C4-2B (cell line): Measurements from ENCODE around the gene SON.

Experiments used
- H3K27ac ChIP-seq: fragments of 450-650 bp; 2 replicates; pipeline ENCODE4 v1.5.1; 2017
- ZFX ChIP-seq: fragments of 450-650 bp; IDR thresholded peaks from 2 replicates; pipeline ENCODE4 v1.6.1; 2017
- TF ChIP-seq, protein P1 (sequence below): fragments of 450-650 bp; conservative IDR thresholded peaks from 2 replicates; pipeline ENCODE4 v1.5.1; 2017; ENCODE audit warnings: mild to moderate bottlenecking

Gene SON

DNA sequence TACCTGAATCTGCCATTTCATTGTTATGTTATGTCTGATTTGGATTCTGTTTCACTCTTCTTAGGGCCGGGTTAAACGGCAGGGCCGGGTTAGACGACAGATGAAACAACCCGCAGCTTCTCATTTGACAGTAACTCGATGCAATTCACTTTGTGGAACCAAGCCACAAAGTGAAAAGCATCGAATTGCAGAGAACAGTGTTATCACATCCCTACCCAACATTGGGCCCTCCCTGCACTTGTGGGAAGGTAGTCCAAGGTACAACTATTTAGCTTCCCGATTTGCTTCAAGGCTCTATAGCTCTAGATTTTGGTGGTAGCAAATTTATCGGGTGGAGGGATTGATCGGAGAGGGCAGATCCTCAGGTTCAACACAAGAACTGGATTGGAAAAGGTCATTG is 17.0 kb downstream of the SON start:
- no peak overlapping the region for H3K27ac ChIP-seq
- TF ChIP-seq ZFX, result no peak
- TF ChIP-seq, protein P1, sequence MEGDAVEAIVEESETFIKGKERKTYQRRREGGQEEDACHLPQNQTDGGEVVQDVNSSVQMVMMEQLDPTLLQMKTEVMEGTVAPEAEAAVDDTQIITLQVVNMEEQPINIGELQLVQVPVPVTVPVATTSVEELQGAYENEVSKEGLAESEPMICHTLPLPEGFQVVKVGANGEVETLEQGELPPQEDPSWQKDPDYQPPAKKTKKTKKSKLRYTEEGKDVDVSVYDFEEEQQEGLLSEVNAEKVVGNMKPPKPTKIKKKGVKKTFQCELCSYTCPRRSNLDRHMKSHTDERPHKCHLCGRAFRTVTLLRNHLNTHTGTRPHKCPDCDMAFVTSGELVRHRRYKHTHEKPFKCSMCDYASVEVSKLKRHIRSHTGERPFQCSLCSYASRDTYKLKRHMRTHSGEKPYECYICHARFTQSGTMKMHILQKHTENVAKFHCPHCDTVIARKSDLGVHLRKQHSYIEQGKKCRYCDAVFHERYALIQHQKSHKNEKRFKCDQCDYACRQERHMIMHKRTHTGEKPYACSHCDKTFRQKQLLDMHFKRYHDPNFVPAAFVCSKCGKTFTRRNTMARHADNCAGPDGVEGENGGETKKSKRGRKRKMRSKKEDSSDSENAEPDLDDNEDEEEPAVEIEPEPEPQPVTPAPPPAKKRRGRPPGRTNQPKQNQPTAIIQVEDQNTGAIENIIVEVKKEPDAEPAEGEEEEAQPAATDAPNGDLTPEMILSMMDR, result no peak

DNA sequence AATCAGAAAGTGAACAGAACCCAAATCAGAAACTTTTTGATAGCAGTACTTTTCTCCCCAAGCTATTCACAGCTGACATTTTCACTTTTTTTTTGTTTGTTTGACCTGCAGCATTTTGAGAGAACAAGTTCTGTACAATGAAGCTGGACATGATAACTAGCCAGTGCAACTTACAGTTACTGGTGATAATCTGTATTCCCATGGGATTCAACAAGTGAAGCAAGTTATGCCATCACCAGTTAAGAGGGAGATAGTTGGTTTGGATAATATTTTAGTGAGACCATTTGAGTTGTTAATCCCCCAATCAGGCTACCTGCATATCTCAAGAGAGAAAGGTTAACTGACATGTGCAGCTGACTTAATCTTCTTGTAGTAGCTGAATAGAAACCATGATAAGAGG is 18.1 kb downstream of the SON start:
- TF ChIP-seq, protein P1, result no peak
- TF ChIP-seq ZFX, result no peak

DNA sequence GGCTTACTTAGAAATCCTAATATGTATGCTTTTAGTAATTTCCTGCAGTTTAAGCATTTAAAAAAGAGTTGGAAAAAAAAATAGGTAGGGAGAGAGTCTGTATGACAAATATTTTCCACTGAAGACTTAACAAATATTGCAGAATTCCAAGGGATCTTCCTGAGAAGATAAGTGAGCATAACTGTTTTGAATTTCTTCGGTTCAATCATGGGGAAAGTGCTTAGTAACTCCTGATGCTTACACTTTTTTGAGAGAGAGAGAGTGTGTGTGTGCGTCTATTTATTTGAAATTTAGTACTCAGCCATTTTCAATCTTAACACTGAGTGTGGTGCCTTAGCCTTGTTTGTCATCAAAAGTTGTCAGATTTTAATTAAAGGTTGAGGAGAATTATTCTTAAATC is 18.5 kb downstream of the SON start:
- no peak for TF ChIP-seq ZFX
- TF ChIP-seq, protein P1, result no peak
- no peak overlapping the region for H3K27ac ChIP-seq

More for the DNA sequence above, 18.1 kb downstream of the SON start:
- no peak overlapping the region for H3K27ac ChIP-seq

DNA sequence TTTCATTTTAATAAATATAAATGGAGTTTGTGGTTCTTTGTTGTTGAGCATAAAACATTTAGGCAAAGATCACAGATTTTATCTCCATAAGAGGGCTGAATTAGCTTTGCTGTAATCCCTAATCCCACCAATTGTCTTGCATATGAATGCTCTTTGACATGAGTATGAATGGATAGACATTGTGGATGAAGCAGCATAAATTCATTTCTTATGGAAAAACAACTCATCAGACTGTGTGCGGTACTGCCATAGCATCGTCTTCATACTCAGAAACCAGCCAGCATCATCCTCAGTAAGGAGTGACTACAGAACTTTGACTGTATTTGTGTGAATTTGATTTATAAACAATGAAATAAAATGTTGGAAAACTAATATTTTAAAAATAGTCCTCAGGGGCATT is 19.6 kb downstream of the SON start:
- no peak overlapping the region for H3K27ac ChIP-seq
- TF ChIP-seq, protein P1, result no peak
- TF ChIP-seq ZFX, result no peak

DNA sequence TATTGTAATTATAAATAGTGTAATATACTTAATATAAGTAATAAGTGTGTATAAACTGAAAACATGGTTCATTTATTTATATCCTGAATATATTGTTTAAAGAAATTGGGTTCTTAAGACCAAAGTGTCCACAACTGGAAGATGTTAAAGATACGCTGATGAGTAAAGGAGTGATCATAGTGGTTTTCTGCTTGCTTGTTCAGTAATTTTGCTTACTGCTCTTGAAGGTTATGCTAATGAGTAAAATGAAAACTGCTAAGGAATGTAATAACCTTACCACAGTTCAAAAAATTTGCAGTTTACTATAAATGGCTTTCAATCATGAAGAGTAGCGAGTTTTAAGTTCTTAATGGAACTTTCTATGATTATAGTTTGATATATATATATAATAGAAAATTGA is 23.7 kb downstream of the SON start:
- TF ChIP-seq, protein P1, result no peak
- no peak for TF ChIP-seq ZFX
- H3K27ac ChIP-seq, result no peak overlapping the region

DNA sequence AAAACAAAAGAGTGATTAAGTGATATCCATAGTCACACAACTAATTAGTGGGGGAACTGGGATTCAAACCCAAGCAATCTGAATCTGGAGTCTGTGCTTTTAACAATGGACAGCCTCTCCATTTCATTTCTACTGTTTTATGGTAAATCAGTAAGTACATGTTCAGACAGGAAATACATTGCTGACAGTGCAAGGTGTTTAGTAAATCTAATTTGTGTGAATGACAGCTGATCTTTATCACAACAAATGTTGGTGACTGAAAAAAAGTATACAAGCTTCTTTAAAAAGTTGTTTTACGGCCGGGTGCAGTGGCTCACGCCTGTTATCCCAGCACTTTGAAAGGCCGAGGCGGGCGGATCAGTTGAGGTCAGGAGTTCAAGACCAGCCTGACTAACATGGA is 25.1 kb downstream of the SON start:
- no peak for TF ChIP-seq ZFX
- TF ChIP-seq, protein P1, result no peak
- H3K27ac ChIP-seq, result no peak overlapping the region

DNA sequence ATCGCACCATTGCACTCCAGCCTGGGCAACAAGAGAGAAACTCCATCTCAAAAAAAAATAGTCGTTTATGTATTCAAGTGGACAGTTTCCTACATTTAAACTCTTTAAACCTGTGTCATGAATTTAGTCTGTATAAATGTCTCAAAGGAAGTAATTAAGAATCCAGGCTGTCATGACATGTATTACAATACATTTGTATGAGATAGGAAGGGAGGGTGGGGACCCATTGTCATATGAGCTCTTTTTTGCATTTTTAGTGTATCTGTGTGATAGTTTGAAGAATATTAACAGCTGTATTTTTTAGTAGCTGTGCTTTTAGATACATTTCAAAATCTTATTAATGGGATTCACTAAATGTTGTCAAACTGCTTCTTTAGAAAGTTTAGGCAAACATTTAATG is 25.6 kb downstream of the SON start:
- no peak overlapping the region for H3K27ac ChIP-seq

More for the DNA sequence above, 25.6 kb downstream of the SON start:
- no peak for TF ChIP-seq ZFX
- TF ChIP-seq, protein P1, result no peak
